Neural cell (in vitro differentiated cells): ENCODE data around the gene SRGAP3. TPM values are rescaled to one million over a fixed set of nuclear protein-coding genes. Genes with fewer than 3 reads are reported as not detected.

Source experiments
- H2AFZ ChIP-seq: fragments of 200-600, 300-800 bp; sonication (generic), shearing (Covaris generic); 2 replicates; pipeline ENCODE4 v1.6.0; 2014; ENCODE audit warnings: low read depth, mild to moderate bottlenecking, antibody characterized with exemption, low read length, moderate library complexity
- H3F3A ChIP-seq: fragments of 200-600 bp; shearing (Covaris generic); 2 replicates; pipeline ENCODE4 v1.6.1; 2016; ENCODE audit warnings: mild to moderate bottlenecking, moderate library complexity, mixed read lengths, antibody characterized with exemption, low read length; ENCODE audit not compliant: insufficient read depth, poor library complexity, severe bottlenecking
- H3K27ac ChIP-seq: fragments of 200-600, 300-800 bp; sonication (generic), shearing (Covaris generic); 2 replicates; pipeline ENCODE4 v1.5.1; 2014; ENCODE audit warnings: mild to moderate bottlenecking, low read length, moderate library complexity
- H3K27me3 ChIP-seq: fragments of 300-800, 200-600 bp; sonication (generic), shearing (Covaris generic); 2 replicates; pipeline ENCODE4 v1.6.0; 2014; ENCODE audit warnings: mild to moderate bottlenecking, low read depth, low read length, moderate library complexity; ENCODE audit not compliant: insufficient read depth
- H3K36me3 ChIP-seq: fragments of 300-800, 200-600 bp; sonication (generic), shearing (Covaris generic); 2 replicates; pipeline ENCODE4 v1.5.1; 2014; ENCODE audit warnings: mild to moderate bottlenecking, antibody characterized with exemption, low read length, moderate library complexity; ENCODE audit not compliant: insufficient read depth
- H3K4me2 ChIP-seq: fragments of 300-800, 200-600 bp; sonication (generic), shearing (Covaris generic); 2 replicates; pipeline ENCODE4 v1.6.0; 2014; ENCODE audit warnings: mild to moderate bottlenecking, low read length
- H3K4me3 ChIP-seq: fragments of 300-800, 200-600 bp; sonication (generic), shearing (Covaris generic); 2 replicates; pipeline ENCODE4 v1.5.1; 2014; ENCODE audit warnings: mild to moderate bottlenecking, low read length, moderate library complexity
- H3K79me2 ChIP-seq: fragments of 200-600 bp; shearing (Covaris generic); replicated peaks from 2 replicates; pipeline ENCODE4 v1.6.0; 2014; ENCODE audit warnings: mild to moderate bottlenecking, low read length, moderate library complexity; ENCODE audit not compliant: insufficient read depth
- H3K9ac ChIP-seq: fragments of 300-800, 200-600 bp; sonication (generic), shearing (Covaris generic); 2 replicates; pipeline ENCODE4 v1.6.1; 2016; ENCODE audit warnings: mild to moderate bottlenecking, low read length, mixed read lengths
- H3K9me2 ChIP-seq: fragments of 200-600 bp; shearing (Covaris generic); 2 replicates; pipeline ENCODE4 v1.6.1; 2016; ENCODE audit warnings: mild to moderate bottlenecking, low read length, mixed read lengths; ENCODE audit not compliant: insufficient read depth
- H3K9me3 ChIP-seq: fragments of 200-600, 300-800 bp; sonication (generic), shearing (Covaris generic); 2 replicates; pipeline ENCODE4 v1.6.1; 2016; ENCODE audit warnings: mild to moderate bottlenecking, mixed run types, low read length, moderate library complexity, mixed read lengths
- H4K20me1 ChIP-seq: fragments of 200-600 bp; shearing (Covaris generic); 2 replicates; pipeline ENCODE4 v1.6.1; 2016; ENCODE audit warnings: mild to moderate bottlenecking, mixed run types; ENCODE audit not compliant: insufficient read depth
- CTCF ChIP-seq: fragments of 450-650 bp; IDR thresholded peaks from 2 replicates; pipeline ENCODE4 v1.5.1; 2014; ENCODE audit warnings: antibody characterized with exemption, mild to moderate bottlenecking, moderate library complexity; ENCODE audit not compliant: poor library complexity, severe bottlenecking
- EP300 ChIP-seq: fragments of 450-650 bp; conservative IDR thresholded peaks from 2 replicates; pipeline ENCODE4 v1.6.1; 2014; ENCODE audit warnings: antibody characterized with exemption, mild to moderate bottlenecking, moderate library complexity; ENCODE audit not compliant: poor library complexity, severe bottlenecking
- EZH2 ChIP-seq: fragments of 200-600, 300-800 bp; shearing (Covaris generic), sonication (generic); IDR thresholded peaks from 2 replicates; pipeline ENCODE4 v1.6.1; 2014; ENCODE audit warnings: antibody characterized with exemption, low read length, borderline replicate concordance, mild to moderate bottlenecking; ENCODE audit not compliant: insufficient read depth, poor library complexity, severe bottlenecking
- MXI1 ChIP-seq: fragments of 450-650 bp; conservative IDR thresholded peaks from 2 replicates; pipeline ENCODE4 v1.6.1; 2014; ENCODE audit warnings: antibody characterized with exemption, mild to moderate bottlenecking; ENCODE audit not compliant: poor library complexity, severe bottlenecking
- POLR2AphosphoS5 ChIP-seq: IDR thresholded peaks from 2 replicates; pipeline ENCODE4 v1.6.1; 2012
- RAD21 ChIP-seq: fragments of 450-650 bp; conservative IDR thresholded peaks from 2 replicates; pipeline ENCODE4 v1.6.1; 2014; ENCODE audit warnings: antibody characterized with exemption, mild to moderate bottlenecking, moderate library complexity
- REST ChIP-seq: IDR thresholded peaks from 2 replicates; pipeline ENCODE4 v1.6.1; 2012; ENCODE audit warnings: borderline replicate concordance
- SMC3 ChIP-seq: fragments of 450-650 bp; conservative IDR thresholded peaks from 2 replicates; pipeline ENCODE4 v1.6.1; 2014; ENCODE audit warnings: antibody characterized with exemption, mild to moderate bottlenecking, moderate library complexity; ENCODE audit not compliant: poor library complexity
- TAF1 ChIP-seq: IDR thresholded peaks from 2 replicates; pipeline ENCODE4 v1.6.1; 2012; ENCODE audit warnings: low read depth
- polyA plus RNA-seq: library from polyadenylated mRNA; depleted of rRNA; stranded (reverse); fragments of >200 nt; gene quantifications from 2 replicates; pipeline ENCODE4 v1.2.3, GENCODE V29; 2014

SRGAP3 gene
- polyA plus RNA-seq, 1 donor from 2014 or later: 31.5 TPM

- H3K36me3 ChIP-seq: peaks cover 7% of the 10 kb centered on the region
- no peaks in the 10 kb centered on the region for H3F3A ChIP-seq
- no peak overlapping the region for H2AFZ ChIP-seq
- no peak overlapping the region for H3K27ac ChIP-seq
- H3K9me2 ChIP-seq: no peaks in the 10 kb centered on the region
- no peaks in the 10 kb centered on the region for H3K27me3 ChIP-seq
- TF ChIP-seq TAF1: no peak
- no peaks in the 10 kb centered on the region for H4K20me1 ChIP-seq
- H3K4me3 ChIP-seq: no peak overlapping the region
- H3K9ac ChIP-seq: no peak overlapping the region
- no peak overlapping the region for H3K4me2 ChIP-seq
- peaks cover 6% of the 10 kb centered on the region for H3K79me2 ChIP-seq
- peaks cover 6% of the 10 kb centered on the region for H3K9me3 ChIP-seq
Measured at GRCh38 chr3:9153904-9154619, 95.4 kb downstream of the SRGAP3 start.

- Histone ChIP-seq H4K20me1 (no peaks in the 10 kb centered on the region), H3K79me2 (peaks cover 6% of the 10 kb centered on the region), H3K27me3 (no peaks in the 10 kb centered on the region), H3K27ac (no peak overlapping the region), H3K36me3 (peaks cover 7% of the 10 kb centered on the region), H3F3A (no peaks in the 10 kb centered on the region), H3K9me3 (peaks cover 6% of the 10 kb centered on the region), H3K4me2 (no peak overlapping the region), H3K4me3 (no peak overlapping the region), H2AFZ (no peak overlapping the region), H3K9ac (no peak overlapping the region), H3K9me2 (no peaks in the 10 kb centered on the region)
- TF ChIP-seq CTCF (no peak), POLR2AphosphoS5 (no peak), EP300 (no peak), MXI1 (no peak), TAF1 (no peak), REST (no peak), EZH2 (no peak), RAD21 (no peak), SMC3 (no peak)
Measured at GRCh38 chr3:9151240-9151639, 98.2 kb downstream of the SRGAP3 start.
